ENCODE results near the gene GRIN3B. TPM values are rescaled to one million over a fixed set of nuclear protein-coding genes. Genes with fewer than 3 reads are reported as not detected.

The GRIN3B gene
- total and polyA plus RNA-seq, 2 donors (not counting 1 experiment from before 2014, with no cell fraction given) = 0.10 to 0.42 TPM

DNA sequence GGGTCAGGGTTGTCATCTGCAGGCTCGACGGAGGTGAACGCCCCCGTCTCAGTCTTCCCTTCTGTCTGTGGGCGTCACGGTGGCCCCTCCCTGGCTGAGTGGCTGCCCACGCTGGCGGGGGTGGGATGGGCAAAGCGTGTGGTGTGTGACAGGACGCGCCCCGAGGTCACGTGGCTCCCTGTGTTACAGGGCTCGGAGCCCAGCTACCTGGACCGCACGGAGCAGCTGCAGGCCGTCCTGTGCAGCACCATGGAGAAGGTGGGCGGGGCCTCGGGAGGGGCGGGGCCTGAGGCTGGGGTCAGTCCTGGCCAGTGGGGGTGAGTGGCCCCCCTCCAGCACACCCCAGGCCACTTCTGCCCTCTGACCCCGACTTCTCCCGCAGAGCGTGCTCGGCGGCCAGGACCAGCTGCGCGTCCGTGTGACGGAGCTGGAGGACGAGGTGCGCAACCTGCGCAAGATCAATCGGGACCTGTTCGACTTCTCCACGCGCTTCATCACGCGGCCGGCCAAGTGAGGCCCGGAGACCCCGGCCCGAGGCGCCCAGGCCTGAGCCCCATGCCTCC, 6.3 kb upstream of the GRIN3B start:
- Histone ChIP-seq H4K20me1 (ENCODE audit: control insufficient read depth, insufficient read depth, low read length, poor library complexity, severe bottlenecking) (peaks cover 13% of the 10 kb centered on the region), H3K4me3 (ENCODE audit: control extremely low read depth in 1 of 5, extremely low read depth in 1 of 5, insufficient read depth in 1 of 5, low read depth in 2 of 5, low read length in 4 of 5) (no peak overlapping the region), H3K9me3 (ENCODE audit: control extremely low read depth in 1 of 3, control insufficient read depth in 2 of 3, insufficient read depth in 1 of 3, low read length in 2 of 3) (peaks cover 0 to 3% (median 0%) of the 10 kb centered on the region in 3 donors), H3K79me2 (ENCODE audit: control insufficient read depth, insufficient read depth, low read length) (no peaks in the 10 kb centered on the region), H3K4me1 (ENCODE audit: control insufficient read depth in 2 of 2, insufficient read depth in 2 of 2, low read length in 2 of 2) (peaks cover 10 to 11% of the 10 kb centered on the region in 2 donors), H3K36me3 (replicated peaks in 1 of 2; ENCODE audit: control extremely low read depth in 1 of 2, control insufficient read depth in 1 of 2, extremely low read depth in 1 of 2, insufficient read depth in 2 of 2, low read length in 1 of 2) (peaks cover 0 to 17% of the 10 kb centered on the region in 2 experiments), H3K4me2 (replicated peaks; ENCODE audit: low read depth, low read length, poor library complexity, severe bottlenecking) (no peak overlapping the region), H3K27ac (ENCODE audit: low read length in 2 of 2) (no peak overlapping the region), H3K27me3 (replicated peaks in 1 of 4; ENCODE audit: control extremely low read depth in 1 of 4, control insufficient read depth in 3 of 4, insufficient read depth in 4 of 4, low read length in 3 of 4) (peaks cover 0 to 33% (median 16%) of the 10 kb centered on the region in 4 experiments), H2AFZ (ENCODE audit: insufficient read depth, low read depth, low read length, poor library complexity, severe bottlenecking) (no peak overlapping the region), H3K9ac (ENCODE audit: low read length) (no peak overlapping the region)
- CTCF ChIA-PET = no interaction called here
- intact Hi-C loops (cut with micrococcal nuclease) = no loop called here
- Mint-ChIP-seq H3K9me3 (ENCODE audit: insufficient read depth) (no peaks in the 10 kb centered on the region), H3K4me3 (no peak overlapping the region), H3K27me3 (peaks cover 15% of the 10 kb centered on the region), H3K4me1 (peaks cover 6% of the 10 kb centered on the region), H3K27ac (no peak overlapping the region)
- WGBS (ENCODE audit: insufficient coverage) = 94% methylated on average over 43 of the region's 43 CpGs
- DNase-seq (no peak), ATAC-seq (ENCODE audit: low read depth) (no peak)
- POLR2A ChIA-PET = interaction anchor here (1.4 kb wide), 1 partner anchor 9 kb away, joined by 3 read pairs; no protein-coding TSS in a partner anchor
- TF ChIP-seq CTCF (IDR thresholded peaks at IDR 0.05) (no peak), EZH2 (IDR thresholded peaks at IDR 0.05; ENCODE audit: borderline replicate concordance, insufficient read depth, low read depth, low read length, poor library complexity, severe bottlenecking) (no peak)

DNA sequence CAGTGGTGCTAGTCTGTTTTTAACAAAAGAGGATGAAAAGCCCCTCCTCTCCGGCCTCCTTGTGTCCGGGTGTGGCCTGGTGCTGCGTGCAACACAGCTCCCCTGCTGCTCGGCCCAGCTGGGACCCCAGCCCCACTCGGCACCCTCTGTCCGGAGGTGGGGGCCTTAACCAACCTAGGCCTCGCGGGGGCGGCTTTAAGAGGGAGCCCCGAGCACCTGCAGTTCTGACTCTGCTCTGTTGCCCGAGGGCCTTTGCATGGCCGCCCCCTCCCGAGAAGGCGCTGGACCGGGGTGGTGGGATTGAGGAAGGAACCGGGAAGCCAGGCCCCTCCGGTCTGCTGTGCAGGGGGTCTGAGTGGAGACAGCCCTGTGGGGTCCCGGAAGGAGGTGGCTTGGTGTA, 5.7 kb upstream of the GRIN3B start:
- peaks cover 7% of the 10 kb centered on the region for H3K4me1 Mint-ChIP-seq
- no peak overlapping the region for H3K4me3 ChIP-seq (ENCODE audit: control extremely low read depth in 1 of 5, extremely low read depth in 1 of 5, insufficient read depth in 1 of 5, low read depth in 2 of 5, low read length in 4 of 5)
- ChIA-PET CTCF (no interaction called here), POLR2A (interaction anchor here (1.4 kb wide), 1 partner anchor 10 kb away, joined by 3 read pairs; no protein-coding TSS in a partner anchor)
- H3K4me3 Mint-ChIP-seq = no peak overlapping the region
- H3K27ac ChIP-seq (ENCODE audit: low read length in 2 of 2) = no peak overlapping the region
- no peak for DNase-seq
- intact Hi-C loops (cut with micrococcal nuclease) = no loop called here
- no peak for TF ChIP-seq EZH2 (IDR thresholded peaks at IDR 0.05; ENCODE audit: borderline replicate concordance, insufficient read depth, low read depth, low read length, poor library complexity, severe bottlenecking)
- TF ChIP-seq CTCF (IDR thresholded peaks at IDR 0.05) = no peak
- H3K27me3 ChIP-seq (replicated peaks in 1 of 4; ENCODE audit: control extremely low read depth in 1 of 4, control insufficient read depth in 3 of 4, insufficient read depth in 4 of 4, low read length in 3 of 4) = peaks cover 0 to 39% (median 21%) of the 10 kb centered on the region in 4 experiments
- no peak for ATAC-seq (ENCODE audit: low read depth)
- H2AFZ ChIP-seq (ENCODE audit: insufficient read depth, low read depth, low read length, poor library complexity, severe bottlenecking) = no peak overlapping the region
- H3K4me2 ChIP-seq (replicated peaks; ENCODE audit: low read depth, low read length, poor library complexity, severe bottlenecking) = no peak overlapping the region
- H3K36me3 ChIP-seq (replicated peaks in 1 of 2; ENCODE audit: control extremely low read depth in 1 of 2, control insufficient read depth in 1 of 2, extremely low read depth in 1 of 2, insufficient read depth in 2 of 2, low read length in 1 of 2) = peaks cover 0 to 17% of the 10 kb centered on the region in 2 experiments
- H3K9me3 Mint-ChIP-seq (ENCODE audit: insufficient read depth) = no peaks in the 10 kb centered on the region
- H3K27ac Mint-ChIP-seq = no peak overlapping the region
- peaks cover 21% of the 10 kb centered on the region for H3K27me3 Mint-ChIP-seq
- peaks cover 10 to 11% of the 10 kb centered on the region in 2 donors for H3K4me1 ChIP-seq (ENCODE audit: control insufficient read depth in 2 of 2, insufficient read depth in 2 of 2, low read length in 2 of 2)
- peaks cover 8% of the 10 kb centered on the region for H4K20me1 ChIP-seq (ENCODE audit: control insufficient read depth, insufficient read depth, low read length, poor library complexity, severe bottlenecking)
- no peaks in the 10 kb centered on the region for H3K79me2 ChIP-seq (ENCODE audit: control insufficient read depth, insufficient read depth, low read length)
- H3K9ac ChIP-seq (ENCODE audit: low read length) = no peak overlapping the region
- peaks cover 0 to 5% (median 0%) of the 10 kb centered on the region in 3 donors for H3K9me3 ChIP-seq (ENCODE audit: control extremely low read depth in 1 of 3, control insufficient read depth in 2 of 3, insufficient read depth in 1 of 3, low read length in 2 of 3)
- 93% methylated on average over 18 of the region's 18 CpGs for WGBS (ENCODE audit: insufficient coverage)

Data from B cell (primary cell).